ENCODE measurements around the gene ABCG1. TPM values are rescaled to one million over a fixed set of nuclear protein-coding genes. Genes with fewer than 3 reads are reported as not detected.
A peak's percentile ranks its signal among the peaks of the same experiment; 100 is the strongest.

The ABCG1 gene
- total RNA-seq, 1 donor from 2014 or later = 1.9 TPM

GRCh38 chr21:42229676-42230075, 10.7 kb downstream of the ABCG1 start:
- TF ChIP-seq CTCF (IDR thresholded peaks at IDR 0.05) (no peak), EZH2 (IDR thresholded peaks at IDR 0.05) (no peak), EZH2phosphoT487 (IDR thresholded peaks at IDR 0.05) (no peak)
- peaks cover 8% of the 10 kb centered on the region for H3F3A ChIP-seq (ENCODE audit: low read depth)
- H3K79me2 ChIP-seq (ENCODE audit: low read depth) = no peaks in the 10 kb centered on the region
- no peak overlapping the region for H3K9ac ChIP-seq
- no peaks in the 10 kb centered on the region for H3K9me3 ChIP-seq (ENCODE audit: low read depth)
- DNase-seq (ENCODE audit: low spot score) = no peak
- no peak overlapping the region for H2AFZ ChIP-seq (replicated peaks)
- Mint-ChIP-seq H3K4me3 (no peak overlapping the region), H3K27me3 (ENCODE audit: insufficient read depth, low read depth) (peaks cover 17% of the 10 kb centered on the region), H3K9me3 (no peaks in the 10 kb centered on the region), H3K27ac (no peak overlapping the region), H3K4me1 (peaks cover 31% of the 10 kb centered on the region), H3K36me3 (peaks cover 3% of the 10 kb centered on the region)
- no peak overlapping the region for H3K4me2 ChIP-seq
- H3K4me1 ChIP-seq = peaks cover 48% of the 10 kb centered on the region
- H3K27me3 ChIP-seq = peaks cover under 1% of the 10 kb centered on the region
- no peaks in the 10 kb centered on the region for H4K20me1 ChIP-seq (ENCODE audit: low read depth)
- no peak overlapping the region for H3K27ac ChIP-seq
- no peak overlapping the region for H3K4me3 ChIP-seq
- no peaks in the 10 kb centered on the region for H3K36me3 ChIP-seq

- Histone ChIP-seq H3K27me3 (peaks cover 2% of the 10 kb centered on the region), H3K9ac (no peak overlapping the region), H4K20me1 (ENCODE audit: low read depth) (no peaks in the 10 kb centered on the region), H3F3A (ENCODE audit: low read depth) (peaks cover 11% of the 10 kb centered on the region), H3K36me3 (no peaks in the 10 kb centered on the region), H3K27ac (no peak overlapping the region), H3K4me2 (no peak overlapping the region), H3K9me3 (ENCODE audit: low read depth) (no peaks in the 10 kb centered on the region), H3K4me3 (no peak overlapping the region), H3K4me1 (peaks cover 51% of the 10 kb centered on the region), H3K79me2 (ENCODE audit: low read depth) (no peaks in the 10 kb centered on the region), H2AFZ (replicated peaks) (no peak overlapping the region)
- H3K27me3 Mint-ChIP-seq (ENCODE audit: insufficient read depth, low read depth) = peaks cover 16% of the 10 kb centered on the region
- no peaks in the 10 kb centered on the region for H3K9me3 Mint-ChIP-seq
- no peak for TF ChIP-seq EZH2 (IDR thresholded peaks at IDR 0.05)
- TF ChIP-seq CTCF (IDR thresholded peaks at IDR 0.05) = no peak
- no peak for TF ChIP-seq EZH2phosphoT487 (IDR thresholded peaks at IDR 0.05)
- no peak for DNase-seq (ENCODE audit: low spot score)
- H3K27ac Mint-ChIP-seq = no peak overlapping the region
- peaks cover 3% of the 10 kb centered on the region for H3K36me3 Mint-ChIP-seq
- H3K4me1 Mint-ChIP-seq = peaks cover 34% of the 10 kb centered on the region
- no peak overlapping the region for H3K4me3 Mint-ChIP-seq
Observed at GRCh38 chr21:42230178-42230577, 11.2 kb downstream of the ABCG1 start.

GRCh38 chr21:42230636-42231035, 11.7 kb downstream of the ABCG1 start:
- peaks cover 37% of the 10 kb centered on the region for H3K4me1 Mint-ChIP-seq

More at GRCh38 chr21:42230636-42231035, 11.7 kb downstream of the ABCG1 start:
- Histone ChIP-seq H3K9ac (no peak overlapping the region), H3K4me1 (peaks cover 56% of the 10 kb centered on the region), H3K4me2 (peak overlapping the region; percentile 26), H3K36me3 (no peaks in the 10 kb centered on the region), H3F3A (ENCODE audit: low read depth) (peaks cover 13% of the 10 kb centered on the region), H2AFZ (replicated peaks) (no peak overlapping the region), H3K4me3 (no peak overlapping the region), H3K79me2 (ENCODE audit: low read depth) (no peaks in the 10 kb centered on the region), H4K20me1 (ENCODE audit: low read depth) (no peaks in the 10 kb centered on the region), H3K27ac (no peak overlapping the region), H3K27me3 (peaks cover 7% of the 10 kb centered on the region), H3K9me3 (ENCODE audit: low read depth) (no peaks in the 10 kb centered on the region)
- no peak overlapping the region for H3K4me3 Mint-ChIP-seq
- peaks cover 15% of the 10 kb centered on the region for H3K27me3 Mint-ChIP-seq (ENCODE audit: insufficient read depth, low read depth)
- H3K9me3 Mint-ChIP-seq = no peaks in the 10 kb centered on the region
- DNase-seq (ENCODE audit: low spot score) = no peak
- H3K36me3 Mint-ChIP-seq = peaks cover under 1% of the 10 kb centered on the region
- TF ChIP-seq CTCF (IDR thresholded peaks at IDR 0.05) = no peak
- TF ChIP-seq EZH2 (IDR thresholded peaks at IDR 0.05) = no peak
- no peak for TF ChIP-seq EZH2phosphoT487 (IDR thresholded peaks at IDR 0.05)
- H3K27ac Mint-ChIP-seq = no peak overlapping the region
